Measurements from ENCODE around the gene KRT6B. TPM values are rescaled to one million over a fixed set of nuclear protein-coding genes. Genes with fewer than 3 reads are reported as not detected.
"Not testable (repeated sequence)": the region's sequence is repeated elsewhere in the genome, so short reads cannot be mapped to it uniquely, and the experiment has no call there.

Gene KRT6B
- polyA plus RNA-seq, 6 donors from 2014 or later: not detected

GRCh38 chr12:52454411-52455201 lies 2.7 kb upstream of the KRT6B start:
- Mint-ChIP-seq H3K27ac (no peak overlapping the region), H3K4me3 (no peak overlapping the region), H3K27me3 (peaks cover 5 to 57% (median 42%) of the 10 kb centered on the region in 3 donors), H3K36me3 (no peaks in the 10 kb centered on the region), H3K4me1 (no peaks in the 10 kb centered on the region), H3K9me3 (peaks cover 0 to 2% (median 0%) of the 10 kb centered on the region in 7 donors)
- no peak for ATAC-seq (ENCODE audit: low read depth in 2 of 2)
- no peak for DNase-seq

- DNase-seq (no peak), ATAC-seq (ENCODE audit: low read depth in 2 of 2) (no peak)
- Mint-ChIP-seq H3K27ac (no peak overlapping the region), H3K27me3 (peaks cover 9 to 29% (median 20%) of the 10 kb centered on the region in 3 donors), H3K4me1 (no peaks in the 10 kb centered on the region), H3K36me3 (no peaks in the 10 kb centered on the region), H3K4me3 (no peak overlapping the region), H3K9me3 (peaks cover 0 to 2% (median 0%) of the 10 kb centered on the region in 7 donors)
Observed at GRCh38 chr12:52448228-52448627, 3.7 kb downstream of the KRT6B start.

GRCh38 chr12:52447196-52447595 lies 4.8 kb downstream of the KRT6B start:
- ATAC-seq (ENCODE audit: low read depth in 2 of 2); H3K4me3 Mint-ChIP-seq; H3K27ac Mint-ChIP-seq; H3K36me3 Mint-ChIP-seq; DNase-seq; H3K4me1 Mint-ChIP-seq; H3K9me3 Mint-ChIP-seq: not testable (repeated sequence)
- H3K27me3 Mint-ChIP-seq: peaks cover 12 to 38% (median 23%) of the 10 kb centered on the region in 3 donors

- Mint-ChIP-seq H3K27me3 (peaks cover 12 to 45% (median 28%) of the 10 kb centered on the region in 3 donors), H3K4me1 (no peaks in the 10 kb centered on the region), H3K4me3 (no peak overlapping the region), H3K9me3 (no peaks in the 10 kb centered on the region), H3K27ac (no peak overlapping the region), H3K36me3 (no peaks in the 10 kb centered on the region)
- no peak for DNase-seq
- no peak for ATAC-seq (ENCODE audit: low read depth in 2 of 2)
Observed at GRCh38 chr12:52446367-52447045, 5.4 kb downstream of the KRT6B start.

GRCh38 chr12:52445876-52446275 lies 6.1 kb downstream of the KRT6B start:
- no peak overlapping the region for H3K4me3 Mint-ChIP-seq
- no peaks in the 10 kb centered on the region for H3K4me1 Mint-ChIP-seq
- no peaks in the 10 kb centered on the region for H3K36me3 Mint-ChIP-seq
- DNase-seq: no peak
- H3K27ac Mint-ChIP-seq: no peak overlapping the region
- no peaks in the 10 kb centered on the region for H3K9me3 Mint-ChIP-seq
- no peak for ATAC-seq (ENCODE audit: low read depth in 2 of 2)
- peaks cover 16 to 51% (median 34%) of the 10 kb centered on the region in 3 donors for H3K27me3 Mint-ChIP-seq

- Mint-ChIP-seq H3K4me3 (no peak overlapping the region), H3K9me3 (no peaks in the 10 kb centered on the region), H3K4me1 (no peaks in the 10 kb centered on the region), H3K27me3 (peaks cover 17 to 55% (median 37%) of the 10 kb centered on the region in 3 donors), H3K27ac (no peak overlapping the region), H3K36me3 (no peaks in the 10 kb centered on the region)
- ATAC-seq (ENCODE audit: low read depth in 2 of 2) (no peak), DNase-seq (no peak)
Observed at GRCh38 chr12:52444647-52445595, 7.0 kb downstream of the KRT6B start.

- H3K4me3 Mint-ChIP-seq: no peak overlapping the region
- no peak overlapping the region for H3K27ac Mint-ChIP-seq
- ATAC-seq (ENCODE audit: low read depth in 2 of 2) (no peak), DNase-seq (no peak)
- H3K27me3 Mint-ChIP-seq: peaks cover 20 to 54% (median 41%) of the 10 kb centered on the region in 3 donors
- no peaks in the 10 kb centered on the region for H3K36me3 Mint-ChIP-seq
- H3K9me3 Mint-ChIP-seq: no peaks in the 10 kb centered on the region
- H3K4me1 Mint-ChIP-seq: no peaks in the 10 kb centered on the region
Observed at GRCh38 chr12:52443966-52444365, 8.0 kb downstream of the KRT6B start.

GRCh38 chr12:52442600-52443061 lies 9.3 kb downstream of the KRT6B start:
- Mint-ChIP-seq H3K4me1 (no peaks in the 10 kb centered on the region), H3K4me3 (no peak overlapping the region)

GRCh38 chr12:52441320-52441911 lies 10.5 kb downstream of the KRT6B start:
- H3K4me1 Mint-ChIP-seq: no peaks in the 10 kb centered on the region
- peaks cover 27 to 63% (median 45%) of the 10 kb centered on the region in 3 donors for H3K27me3 Mint-ChIP-seq
- ATAC-seq (ENCODE audit: low read depth in 2 of 2): no peak
- DNase-seq: no peak
- H3K4me3 Mint-ChIP-seq: no peak overlapping the region
- no peaks in the 10 kb centered on the region for H3K9me3 Mint-ChIP-seq
- H3K36me3 Mint-ChIP-seq: no peaks in the 10 kb centered on the region
- no peak overlapping the region for H3K27ac Mint-ChIP-seq

More at GRCh38 chr12:52442600-52443061, 9.3 kb downstream of the KRT6B start:
- DNase-seq: no peak
- Mint-ChIP-seq H3K36me3 (no peaks in the 10 kb centered on the region), H3K27ac (no peak overlapping the region), H3K27me3 (peaks cover 20 to 58% (median 41%) of the 10 kb centered on the region in 3 donors), H3K9me3 (no peaks in the 10 kb centered on the region)
- no peak for ATAC-seq (ENCODE audit: low read depth in 2 of 2)

GRCh38 chr12:52440821-52441319 lies 11.1 kb downstream of the KRT6B start:
- Mint-ChIP-seq H3K36me3 (no peaks in the 10 kb centered on the region), H3K27me3 (peaks cover 24 to 60% (median 40%) of the 10 kb centered on the region in 3 donors), H3K4me1 (no peaks in the 10 kb centered on the region), H3K9me3 (no peaks in the 10 kb centered on the region), H3K27ac (no peak overlapping the region), H3K4me3 (no peak overlapping the region)
- no peak for DNase-seq
- no peak for ATAC-seq (ENCODE audit: low read depth in 2 of 2)

GRCh38 chr12:52439845-52440244 lies 12.1 kb downstream of the KRT6B start:
- ATAC-seq (ENCODE audit: low read depth in 2 of 2) (no peak), DNase-seq (no peak)
- Mint-ChIP-seq H3K27me3 (peaks cover 29 to 65% (median 40%) of the 10 kb centered on the region in 3 donors), H3K4me3 (no peak overlapping the region), H3K27ac (no peak overlapping the region), H3K4me1 (no peaks in the 10 kb centered on the region), H3K9me3 (no peaks in the 10 kb centered on the region), H3K36me3 (no peaks in the 10 kb centered on the region)

- ATAC-seq (ENCODE audit: low read depth in 2 of 2) (no peak), DNase-seq (no peak)
- no peaks in the 10 kb centered on the region for H3K4me1 Mint-ChIP-seq
- no peaks in the 10 kb centered on the region for H3K9me3 Mint-ChIP-seq
- H3K27ac Mint-ChIP-seq: no peak overlapping the region
- H3K4me3 Mint-ChIP-seq: no peak overlapping the region
- H3K36me3 Mint-ChIP-seq: no peaks in the 10 kb centered on the region
- peaks cover 31 to 70% (median 40%) of the 10 kb centered on the region in 3 donors for H3K27me3 Mint-ChIP-seq
Observed at GRCh38 chr12:52439420-52439819, 12.5 kb downstream of the KRT6B start.
